Activated effector memory CD4-positive, alpha-beta T cell treated with Interleukin-2 at 50 U/mL for 16 hours (primary cell): ENCODE results near the gene ZFR.
"Not testable (repeated sequence)": the region's sequence is repeated elsewhere in the genome, so short reads cannot be mapped to it uniquely, and the experiment has no call there.

Source experiments
- DNase-seq: peaks from one replicate; pipeline ENCODE4 v3.0.0-alpha.2; 2020

Gene ZFR

DNA sequence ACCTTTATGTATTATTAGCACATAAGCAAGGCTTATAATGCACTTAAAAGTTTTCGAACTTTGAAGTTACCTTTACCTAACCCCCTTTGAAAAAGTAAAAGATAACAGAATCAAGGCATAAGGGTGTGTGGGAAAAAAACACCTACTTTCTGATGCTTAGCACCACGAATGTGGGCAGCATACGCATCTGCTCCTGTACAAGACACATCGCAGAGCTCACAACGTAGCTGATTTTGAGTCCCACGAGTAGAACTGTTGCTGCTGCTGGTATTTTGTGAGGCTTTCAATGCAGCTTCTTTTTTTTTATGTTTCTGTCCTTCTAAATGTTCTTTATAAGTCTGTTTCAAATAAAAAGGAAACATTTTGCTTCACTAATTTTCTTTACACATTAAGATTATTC is 40.8 kb downstream of the ZFR start:
- no peak for DNase-seq

- DNase-seq: no peak
These were observed 44.1 kb downstream of the ZFR start for GRCh38 chr5:32400401-32400800.

- not testable (repeated sequence) for DNase-seq
These were observed 45.8 kb downstream of the ZFR start for GRCh38 chr5:32398754-32399153.

DNA sequence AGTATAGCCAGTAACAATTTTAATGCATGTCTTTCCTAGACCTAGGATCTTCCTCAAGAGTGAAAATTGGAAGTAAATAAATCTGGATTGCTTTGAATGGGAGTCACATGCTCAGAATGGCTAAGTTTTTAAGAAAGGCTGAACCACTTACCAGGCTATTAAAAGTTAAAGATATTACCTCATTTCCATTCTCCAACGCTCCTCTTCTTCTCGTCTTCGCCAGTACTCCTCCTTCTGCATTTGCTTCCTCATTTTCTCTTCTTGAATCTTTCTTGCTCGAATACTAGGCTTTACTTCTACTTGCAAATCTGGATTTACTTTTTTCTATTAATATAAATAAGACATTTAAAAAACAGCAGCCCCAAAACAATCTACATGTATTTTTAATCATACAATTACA is 49.6 kb downstream of the ZFR start:
- no peak for DNase-seq

DNA sequence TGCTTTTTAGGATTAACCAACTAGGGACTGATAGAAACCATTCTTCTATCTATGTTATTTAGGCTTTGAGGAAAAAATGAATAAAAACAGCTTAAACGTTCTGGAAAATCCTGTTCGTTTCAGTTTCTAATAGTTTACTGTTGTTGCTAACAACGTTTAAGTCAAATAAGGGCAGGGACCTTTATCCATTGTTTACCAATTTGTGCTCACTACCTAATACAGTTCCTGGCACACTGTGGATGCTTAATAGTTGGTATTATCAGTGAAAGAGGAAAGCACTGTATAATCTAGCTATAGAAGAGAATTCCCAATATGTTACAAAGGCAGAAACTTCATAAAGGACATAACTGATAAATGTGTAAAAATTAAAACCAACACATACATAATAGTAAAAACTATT is 52.5 kb downstream of the ZFR start:
- DNase-seq: no peak

GRCh38 chr5:32390819-32391591 is 53.5 kb downstream of the ZFR start:
- DNase-seq: no peak

DNA sequence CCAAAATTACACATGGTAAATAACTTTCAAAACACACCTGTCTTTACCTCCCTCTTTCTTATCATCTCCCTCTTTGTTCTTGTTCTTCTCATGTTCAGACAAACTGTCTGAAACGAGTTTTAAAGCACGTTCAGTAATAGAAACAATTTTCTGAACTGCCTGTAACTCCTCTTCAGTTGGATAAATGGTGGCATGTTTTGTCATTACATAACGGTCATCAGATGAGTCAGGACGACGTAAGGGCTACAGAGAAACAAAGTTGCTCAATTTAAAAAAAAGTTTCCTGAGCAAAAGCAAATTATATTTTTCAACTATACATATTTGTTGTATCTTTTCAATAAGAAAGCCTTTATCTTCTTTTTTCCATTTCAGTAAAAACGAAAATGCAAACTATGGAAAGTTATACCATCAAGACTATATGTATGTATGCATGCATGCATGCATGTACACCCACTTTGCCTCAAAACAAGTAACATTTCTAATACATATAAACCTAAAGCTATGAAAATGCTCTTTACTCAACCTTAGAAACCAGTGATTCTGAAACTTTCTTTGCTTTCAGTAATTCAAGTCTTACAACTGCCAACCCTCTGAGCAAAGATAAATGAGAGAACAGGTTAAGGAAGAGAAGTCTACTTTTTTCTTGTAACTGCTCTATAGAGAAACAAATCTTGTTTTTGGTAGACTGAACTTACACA is 56.0 kb downstream of the ZFR start:
- no peak for DNase-seq

GRCh38 chr5:32387841-32388240 is 56.7 kb downstream of the ZFR start:
- no peak for DNase-seq

GRCh38 chr5:32387211-32387610 is 57.3 kb downstream of the ZFR start:
- no peak for DNase-seq

GRCh38 chr5:32384621-32385020 is 59.9 kb downstream of the ZFR start:
- no peak for DNase-seq

DNA sequence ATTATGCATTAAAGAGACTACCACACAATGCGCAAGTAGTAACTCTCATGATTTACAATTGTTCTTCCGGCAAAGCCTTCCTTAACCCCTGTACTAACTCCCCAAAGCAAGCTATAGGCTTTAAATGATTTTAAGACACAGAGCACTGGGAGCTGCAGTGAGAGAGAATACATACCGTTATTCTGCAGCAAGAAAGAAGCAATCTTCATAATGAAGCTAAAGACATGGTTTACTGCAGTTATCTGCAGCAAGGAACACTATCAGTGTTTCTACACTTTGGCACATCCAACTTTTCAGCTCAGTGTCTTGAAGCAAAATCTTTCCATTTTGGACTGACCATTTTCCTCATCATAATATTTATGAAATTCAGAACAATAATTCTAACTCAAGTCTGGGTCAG is 61.0 kb downstream of the ZFR start:
- DNase-seq: no peak

GRCh38 chr5:32383065-32383464 is 61.5 kb downstream of the ZFR start:
- DNase-seq: no peak

GRCh38 chr5:32379421-32379820 is 65.1 kb downstream of the ZFR start:
- no peak for DNase-seq

DNA sequence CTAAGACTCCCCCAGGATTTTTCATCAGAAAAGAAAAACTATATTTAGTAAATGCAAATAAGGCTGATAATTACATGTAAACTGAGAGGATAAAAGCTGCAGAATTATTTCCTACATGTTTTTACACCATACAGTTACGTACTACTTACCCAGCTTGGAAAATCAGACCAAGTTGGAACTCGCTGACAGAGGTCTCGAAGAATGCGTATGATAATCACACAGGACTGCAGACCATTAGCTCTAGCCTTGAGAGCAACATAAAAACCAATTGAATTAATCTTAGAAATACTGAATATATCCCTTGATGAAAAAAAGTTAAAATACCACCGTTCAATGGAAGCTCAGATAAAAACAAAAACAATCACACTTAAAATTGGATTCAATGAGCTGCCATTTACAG is 65.6 kb downstream of the ZFR start:
- no peak for DNase-seq

DNA sequence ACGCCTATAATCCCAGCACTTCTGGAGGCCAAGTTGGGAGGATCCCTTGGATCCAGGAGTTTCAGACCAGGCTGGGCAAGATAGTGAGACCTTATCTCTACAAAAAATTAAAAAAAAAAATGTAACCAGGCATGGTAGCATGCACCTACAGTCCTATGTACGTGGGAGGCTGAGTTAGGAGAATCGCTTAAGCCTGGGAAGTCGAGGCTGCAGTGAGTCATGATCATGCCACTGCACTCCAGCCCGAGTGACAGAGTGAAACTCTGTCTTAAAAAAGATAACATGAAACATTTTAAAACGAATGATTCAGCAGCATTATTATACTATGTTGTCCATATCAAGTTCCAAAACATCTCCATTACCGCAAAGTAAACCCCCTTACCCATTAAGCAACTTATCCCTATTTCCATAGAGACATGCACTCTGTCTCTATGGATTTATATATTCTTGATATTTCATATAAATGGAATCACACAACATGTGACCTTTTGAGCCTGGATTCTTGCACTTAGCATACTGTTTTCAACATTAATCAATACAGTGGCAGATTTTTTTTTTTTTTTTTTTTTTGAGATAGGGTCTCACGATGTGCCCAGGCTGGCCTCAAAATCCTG is 74.9 kb downstream of the ZFR start:
- no peak for DNase-seq

GRCh38 chr5:32369032-32369431 is 75.5 kb downstream of the ZFR start:
- DNase-seq: no peak

DNA sequence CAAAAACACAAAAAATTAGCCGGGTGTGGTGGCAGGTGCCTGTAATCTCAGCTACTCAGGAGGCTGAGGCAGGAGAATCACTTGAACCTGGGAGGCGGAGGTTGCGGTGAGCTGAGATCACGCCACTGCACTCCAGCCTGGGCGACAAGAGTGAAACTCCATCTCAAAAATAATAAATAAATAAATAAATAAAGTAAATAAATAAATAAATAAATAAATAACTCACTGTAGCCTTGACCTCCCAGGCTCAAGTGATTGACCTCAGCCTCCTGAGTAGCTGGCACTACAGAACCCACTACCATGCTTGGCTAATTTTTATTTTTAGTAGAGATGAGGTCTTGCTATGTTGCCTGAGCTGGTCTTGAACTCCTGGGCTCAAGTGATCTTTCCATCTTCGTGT is 77.3 kb downstream of the ZFR start:
- not testable (repeated sequence) for DNase-seq

- no peak for DNase-seq
These were observed 78.9 kb downstream of the ZFR start for GRCh38 chr5:32365623-32366022.

- DNase-seq: no peak
These were observed 81.5 kb downstream of the ZFR start for GRCh38 chr5:32363030-32363429.

- DNase-seq: no peak
These were observed 82.0 kb downstream of the ZFR start for GRCh38 chr5:32362527-32362926.

DNA sequence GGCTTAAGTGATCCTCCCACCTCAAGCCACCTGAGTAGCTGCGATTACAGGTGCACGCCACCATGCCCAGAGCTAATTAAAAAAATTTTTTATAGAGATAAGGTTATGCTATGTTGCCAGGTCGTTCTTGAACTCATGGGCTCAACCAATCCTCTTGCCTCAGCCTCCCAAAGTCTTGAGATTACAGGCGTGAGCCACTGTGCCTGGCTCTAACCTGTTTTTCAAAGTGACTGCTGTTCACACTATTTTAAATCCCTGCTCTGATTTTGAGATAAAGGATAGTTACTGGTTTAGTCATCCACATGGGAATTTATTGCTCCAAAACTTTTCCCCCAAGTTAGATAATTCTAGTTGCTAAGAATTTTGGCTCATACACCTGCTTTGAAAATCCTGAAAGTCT is 83.6 kb downstream of the ZFR start:
- DNase-seq: no peak

- no peak for DNase-seq
These were observed 85.9 kb downstream of the ZFR start for GRCh38 chr5:32358611-32359010.

GRCh38 chr5:32357658-32358057 is 86.9 kb downstream of the ZFR start:
- DNase-seq: no peak

GRCh38 chr5:32355686-32356085 is 88.9 kb downstream of the ZFR start:
- no peak for DNase-seq
